Astrocyte (in vitro differentiated cells and primary cell): ENCODE measurements around the gene CDON. TPM values are rescaled to one million over a fixed set of nuclear protein-coding genes. Genes with fewer than 3 reads are reported as not detected.

Source experiments
- DNase-seq: peaks from one replicate; pipeline ENCODE4 v3.0.0-alpha.2; 2010; ENCODE audit warnings: low read depth
- FAIRE-seq: peaks from 2 replicates; lab custom pipeline; 2011; peaks lifted over from hg19 to GRCh38; lab: Jason Lieb, UNC
- H2AFZ ChIP-seq: 2 replicates; pipeline ENCODE4 v1.6.0; 2012; ENCODE audit warnings: low read depth, low read length, inconsistent platforms
- H3K27ac ChIP-seq: 2 replicates; pipeline ENCODE4 v1.5.1; 2011; ENCODE audit warnings: low read depth, low read length, inconsistent platforms
- H3K27me3 ChIP-seq: 2 replicates; pipeline ENCODE4 v1.6.0; 2011; ENCODE audit warnings: low read length, inconsistent platforms; ENCODE audit not compliant: insufficient read depth
- H3K36me3 ChIP-seq: 2 replicates; pipeline ENCODE4 v1.5.1; 2011; ENCODE audit warnings: low read length, inconsistent platforms; ENCODE audit not compliant: insufficient read depth
- H3K4me1 ChIP-seq: 2 replicates; pipeline ENCODE4 v1.5.1; 2011; ENCODE audit warnings: low read length, inconsistent platforms; ENCODE audit not compliant: insufficient read depth
- H3K4me2 ChIP-seq: 2 replicates; pipeline ENCODE4 v1.6.0; 2012; ENCODE audit warnings: low read length, inconsistent platforms
- H3K4me3 ChIP-seq: 2 replicates; pipeline ENCODE4 v1.5.1; 2011; ENCODE audit warnings: low read depth, mild to moderate bottlenecking, low read length, inconsistent platforms; ENCODE audit not compliant: insufficient read depth
- H3K79me2 ChIP-seq: 2 replicates; pipeline ENCODE4 v1.6.0; 2012; ENCODE audit warnings: mild to moderate bottlenecking, low read length, inconsistent platforms; ENCODE audit not compliant: insufficient read depth
- H3K9ac ChIP-seq: 2 replicates; pipeline ENCODE4 v1.6.0; 2012; ENCODE audit warnings: mild to moderate bottlenecking, low read length, inconsistent platforms
- H3K9me3 ChIP-seq: 2 replicates; pipeline ENCODE4 v1.5.1; 2012; ENCODE audit warnings: low read depth, mild to moderate bottlenecking, low read length, inconsistent platforms; ENCODE audit not compliant: insufficient read depth
- H4K20me1 ChIP-seq: 2 replicates; pipeline ENCODE4 v1.6.0; 2012; ENCODE audit warnings: low read length, inconsistent platforms; ENCODE audit not compliant: insufficient read depth
- H3K27ac Mint-ChIP-seq: one replicate; pipeline ENCODE4 v1.8.0; 2021; ENCODE audit warnings: mild to moderate bottlenecking, mixed read lengths; ENCODE audit not compliant: unreplicated experiment
- H3K27me3 Mint-ChIP-seq: one replicate; pipeline ENCODE4 v1.8.0; 2021; ENCODE audit warnings: low read depth, mixed read lengths; ENCODE audit not compliant: unreplicated experiment
- H3K36me3 Mint-ChIP-seq: one replicate; pipeline ENCODE4 v1.8.0; 2021; ENCODE audit warnings: low read depth, mixed read lengths; ENCODE audit not compliant: unreplicated experiment
- H3K4me1 Mint-ChIP-seq: one replicate; pipeline ENCODE4 v1.8.0; 2021; ENCODE audit warnings: low read depth, mixed read lengths; ENCODE audit not compliant: unreplicated experiment
- H3K4me3 Mint-ChIP-seq: one replicate; pipeline ENCODE4 v1.8.0; 2021; ENCODE audit warnings: mild to moderate bottlenecking, moderate library complexity, mixed read lengths; ENCODE audit not compliant: unreplicated experiment
- H3K9me3 Mint-ChIP-seq: one replicate; pipeline ENCODE4 v1.8.0; 2021; ENCODE audit warnings: mild to moderate bottlenecking, mixed read lengths; ENCODE audit not compliant: unreplicated experiment
- EZH2 ChIP-seq: IDR thresholded peaks from 2 replicates; pipeline ENCODE4 v1.6.1; 2012; ENCODE audit warnings: mild to moderate bottlenecking, low read length, inconsistent platforms; ENCODE audit not compliant: insufficient read depth
- total RNA-seq: library from RNA; stranded (reverse); gene quantifications from 2 replicates; pipeline ENCODE4 v1.2.1, GENCODE V29; 2021
- TF ChIP-seq, protein P1 (sequence below): IDR thresholded peaks from 2 replicates; pipeline ENCODE4 v1.5.1; 2011; ENCODE audit warnings: low read depth, mild to moderate bottlenecking, inconsistent platforms, low read length, moderate library complexity; ENCODE audit not compliant: insufficient read depth

The CDON gene
- total RNA-seq, 1 donor from 2014 or later: 15.5 TPM

- no peaks in the 10 kb centered on the region for H4K20me1 ChIP-seq
- no peak overlapping the region for H3K27ac ChIP-seq
- no peak for FAIRE-seq
- DNase-seq: peak; percentile 68
- H3K27me3 ChIP-seq: no peaks in the 10 kb centered on the region
- Mint-ChIP-seq H3K4me3 (no peak overlapping the region), H3K9me3 (no peaks in the 10 kb centered on the region), H3K27ac (peak overlapping the region; percentile 51), H3K4me1 (peaks cover 20% of the 10 kb centered on the region), H3K27me3 (no peaks in the 10 kb centered on the region), H3K36me3 (peaks cover 2% of the 10 kb centered on the region)
- no peak overlapping the region for H3K4me2 ChIP-seq
- no peaks in the 10 kb centered on the region for H3K36me3 ChIP-seq
- H3K79me2 ChIP-seq: no peaks in the 10 kb centered on the region
- no peak overlapping the region for H3K9ac ChIP-seq
- no peak overlapping the region for H3K4me3 ChIP-seq
- TF ChIP-seq, protein P1, sequence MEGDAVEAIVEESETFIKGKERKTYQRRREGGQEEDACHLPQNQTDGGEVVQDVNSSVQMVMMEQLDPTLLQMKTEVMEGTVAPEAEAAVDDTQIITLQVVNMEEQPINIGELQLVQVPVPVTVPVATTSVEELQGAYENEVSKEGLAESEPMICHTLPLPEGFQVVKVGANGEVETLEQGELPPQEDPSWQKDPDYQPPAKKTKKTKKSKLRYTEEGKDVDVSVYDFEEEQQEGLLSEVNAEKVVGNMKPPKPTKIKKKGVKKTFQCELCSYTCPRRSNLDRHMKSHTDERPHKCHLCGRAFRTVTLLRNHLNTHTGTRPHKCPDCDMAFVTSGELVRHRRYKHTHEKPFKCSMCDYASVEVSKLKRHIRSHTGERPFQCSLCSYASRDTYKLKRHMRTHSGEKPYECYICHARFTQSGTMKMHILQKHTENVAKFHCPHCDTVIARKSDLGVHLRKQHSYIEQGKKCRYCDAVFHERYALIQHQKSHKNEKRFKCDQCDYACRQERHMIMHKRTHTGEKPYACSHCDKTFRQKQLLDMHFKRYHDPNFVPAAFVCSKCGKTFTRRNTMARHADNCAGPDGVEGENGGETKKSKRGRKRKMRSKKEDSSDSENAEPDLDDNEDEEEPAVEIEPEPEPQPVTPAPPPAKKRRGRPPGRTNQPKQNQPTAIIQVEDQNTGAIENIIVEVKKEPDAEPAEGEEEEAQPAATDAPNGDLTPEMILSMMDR: no peak
- no peak for TF ChIP-seq EZH2
- H3K9me3 ChIP-seq: no peaks in the 10 kb centered on the region
- no peak overlapping the region for H2AFZ ChIP-seq
- peaks cover 3% of the 10 kb centered on the region for H3K4me1 ChIP-seq
These were observed 55.4 kb downstream of the CDON start for GRCh38 chr11:126007238-126007637.

DNA sequence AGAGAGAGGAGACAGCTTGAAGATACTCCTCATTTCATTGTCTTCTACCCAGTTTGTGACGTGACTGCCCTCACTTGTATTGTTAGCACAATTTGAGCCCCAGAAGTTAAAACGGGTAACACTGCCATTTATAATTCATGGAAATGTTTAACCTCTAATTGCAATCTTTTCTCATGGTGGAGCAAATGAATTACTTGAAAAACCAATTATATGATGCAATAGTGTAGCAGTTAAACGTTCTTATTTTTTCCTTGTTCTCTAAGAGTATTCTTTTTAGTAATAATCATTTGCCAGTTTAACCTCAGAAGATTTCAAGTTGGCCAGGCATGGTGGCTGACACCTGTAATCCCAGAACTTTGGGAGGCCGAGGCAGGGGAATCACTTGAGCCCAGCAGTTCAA is 56.6 kb downstream of the CDON start:
- H3K4me3 Mint-ChIP-seq: no peak overlapping the region
- no peaks in the 10 kb centered on the region for H3K9me3 Mint-ChIP-seq
- H4K20me1 ChIP-seq: no peaks in the 10 kb centered on the region
- H3K27ac Mint-ChIP-seq: no peak overlapping the region
- H3K27me3 Mint-ChIP-seq: no peaks in the 10 kb centered on the region
- H3K36me3 Mint-ChIP-seq: peaks cover 2% of the 10 kb centered on the region
- no peaks in the 10 kb centered on the region for H3K9me3 ChIP-seq
- TF ChIP-seq EZH2: no peak
- TF ChIP-seq, protein P1: no peak
- no peak overlapping the region for H3K27ac ChIP-seq
- H3K79me2 ChIP-seq: no peaks in the 10 kb centered on the region
- H3K4me1 Mint-ChIP-seq: peaks cover 15% of the 10 kb centered on the region
- no peak overlapping the region for H3K4me2 ChIP-seq
- no peak overlapping the region for H3K4me3 ChIP-seq
- H3K36me3 ChIP-seq: no peaks in the 10 kb centered on the region
- DNase-seq (no peak), FAIRE-seq (no peak)
- no peak overlapping the region for H2AFZ ChIP-seq
- H3K9ac ChIP-seq: no peak overlapping the region
- no peaks in the 10 kb centered on the region for H3K27me3 ChIP-seq
- H3K4me1 ChIP-seq: peaks cover 3% of the 10 kb centered on the region

DNA sequence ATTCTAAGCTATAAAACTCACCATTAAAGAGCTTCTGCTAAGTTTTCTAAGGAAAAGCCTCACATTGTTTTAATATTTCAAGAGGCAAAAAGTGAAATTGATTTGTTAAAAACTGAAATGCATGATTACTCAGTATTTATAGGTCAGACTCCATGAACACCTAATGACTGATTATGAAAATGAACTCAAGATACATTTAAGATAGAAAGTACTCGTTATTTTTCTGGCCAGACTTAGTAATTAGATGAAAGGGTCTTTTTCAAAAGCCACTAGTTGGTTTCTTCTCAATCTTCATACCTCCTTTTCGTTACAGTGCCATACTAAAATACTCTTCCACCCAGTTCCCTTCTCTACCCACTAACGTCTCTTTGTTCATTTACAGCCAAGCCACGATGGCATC is 60.5 kb downstream of the CDON start:
- Histone ChIP-seq H3K4me3 (no peak overlapping the region), H3K36me3 (no peaks in the 10 kb centered on the region), H3K79me2 (no peaks in the 10 kb centered on the region), H3K9ac (no peak overlapping the region), H2AFZ (no peak overlapping the region), H4K20me1 (no peaks in the 10 kb centered on the region), H3K27me3 (no peaks in the 10 kb centered on the region), H3K4me2 (no peak overlapping the region), H3K4me1 (peaks cover 3% of the 10 kb centered on the region), H3K27ac (no peak overlapping the region), H3K9me3 (no peaks in the 10 kb centered on the region)
- TF ChIP-seq EZH2: no peak
- TF ChIP-seq, protein P1: no peak
- H3K4me1 Mint-ChIP-seq: peaks cover 6% of the 10 kb centered on the region
- H3K9me3 Mint-ChIP-seq: peaks cover 2% of the 10 kb centered on the region
- DNase-seq: no peak
- H3K36me3 Mint-ChIP-seq: peaks cover 9% of the 10 kb centered on the region
- FAIRE-seq: no peak
- no peak overlapping the region for H3K27ac Mint-ChIP-seq
- no peaks in the 10 kb centered on the region for H3K27me3 Mint-ChIP-seq
- H3K4me3 Mint-ChIP-seq: no peak overlapping the region
